Suppressor macrophage treated with lipopolysaccharide for 4 hours (primary cell): Measurements from ENCODE around the gene GPR55.

Experiments
- DNase-seq: peaks from one replicate; pipeline ENCODE4 v3.0.0-alpha.2; 2020

GPR55 gene

GRCh38 chr2:230914886-230915285, 10.2 kb downstream of the GPR55 start:
- DNase-seq: no peak

GRCh38 chr2:230913406-230914143, 11.5 kb downstream of the GPR55 start:
- DNase-seq: peak; percentile 65

DNA sequence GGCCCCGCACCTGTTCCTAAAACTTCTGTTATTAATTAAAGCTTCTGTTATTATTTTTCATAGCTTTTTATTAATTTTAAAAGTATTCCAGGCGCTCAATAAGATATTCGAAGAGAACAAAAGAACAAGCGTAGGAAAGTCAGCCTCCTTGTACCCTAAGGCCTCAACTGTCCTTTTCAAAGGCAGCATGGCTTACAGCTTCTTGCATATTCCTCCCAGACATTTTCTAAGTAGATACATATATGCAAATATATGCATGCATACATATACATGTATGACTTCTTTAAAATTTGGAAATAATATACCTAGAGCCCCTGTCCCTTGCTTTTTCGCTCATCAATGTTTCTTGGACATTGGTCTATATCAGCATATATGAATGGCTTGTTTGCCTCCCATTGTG, 12.3 kb downstream of the GPR55 start:
- no peak for DNase-seq

- DNase-seq: no peak
Measured at GRCh38 chr2:230912046-230912445, 13.0 kb downstream of the GPR55 start.

GRCh38 chr2:230910546-230911177, 14.4 kb downstream of the GPR55 start:
- no peak for DNase-seq

DNA sequence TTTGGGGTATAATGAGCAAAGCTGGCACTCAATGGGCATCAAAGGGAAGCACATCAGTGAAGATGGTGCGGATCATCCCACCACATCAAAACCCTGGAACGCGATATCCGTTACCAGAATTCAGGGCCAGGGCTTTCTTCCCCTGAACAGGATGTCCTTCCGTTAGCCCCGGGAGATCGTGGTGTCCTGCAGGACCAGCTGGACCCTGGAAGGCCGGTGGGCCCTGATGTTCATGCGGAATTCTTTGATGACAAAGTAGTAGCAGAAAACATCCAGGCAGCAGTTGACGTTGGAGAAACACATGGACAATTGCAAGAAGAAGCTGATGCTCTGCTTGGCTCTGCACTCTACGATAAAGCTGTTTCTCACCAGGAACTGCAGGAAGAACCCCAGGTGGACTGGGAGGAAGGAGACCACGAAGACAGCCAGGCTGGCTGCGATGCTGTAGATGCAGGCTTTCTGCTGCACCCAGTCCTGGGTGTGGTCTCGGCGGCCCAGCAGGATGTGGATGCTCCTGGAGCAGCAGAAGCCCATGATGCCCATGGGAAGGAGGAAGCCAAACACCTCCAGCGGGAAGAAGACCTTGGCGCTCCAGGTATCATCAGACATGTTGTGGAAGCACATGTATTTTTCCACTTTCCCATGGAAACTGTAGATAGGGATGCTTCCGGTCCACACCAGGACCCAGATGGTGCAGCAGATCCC, 15.0 kb downstream of the GPR55 start:
- DNase-seq: no peak

DNA sequence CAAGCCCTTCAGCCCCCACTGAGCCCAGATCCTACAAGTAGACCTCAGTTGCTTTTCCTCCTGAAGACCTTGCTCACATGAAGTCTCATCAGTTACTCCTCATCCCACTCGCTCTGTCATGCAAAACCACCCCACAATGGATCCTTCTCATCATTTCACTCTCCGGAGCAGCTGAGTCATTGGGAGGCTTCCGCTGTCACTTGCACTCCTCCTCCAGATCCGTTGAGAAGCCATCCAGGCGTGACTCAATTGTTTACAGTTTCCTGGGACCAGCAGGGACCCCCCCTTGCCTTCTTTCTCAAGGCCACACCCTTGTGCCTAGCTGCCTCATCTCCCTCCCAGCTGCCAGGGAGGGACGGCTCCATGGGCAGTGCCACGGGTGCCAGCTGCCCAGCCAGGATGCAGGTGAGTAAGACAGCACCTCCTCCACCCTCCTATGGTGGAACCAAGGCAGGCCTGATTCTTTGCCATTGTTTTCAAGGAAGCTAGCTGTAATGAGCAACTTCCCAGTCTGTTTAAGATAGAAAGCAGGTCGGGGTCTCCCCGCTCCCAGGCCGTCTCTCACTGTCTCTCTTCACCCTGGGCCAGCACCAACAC, 16.3 kb downstream of the GPR55 start:
- peak; percentile 84 for DNase-seq

DNA sequence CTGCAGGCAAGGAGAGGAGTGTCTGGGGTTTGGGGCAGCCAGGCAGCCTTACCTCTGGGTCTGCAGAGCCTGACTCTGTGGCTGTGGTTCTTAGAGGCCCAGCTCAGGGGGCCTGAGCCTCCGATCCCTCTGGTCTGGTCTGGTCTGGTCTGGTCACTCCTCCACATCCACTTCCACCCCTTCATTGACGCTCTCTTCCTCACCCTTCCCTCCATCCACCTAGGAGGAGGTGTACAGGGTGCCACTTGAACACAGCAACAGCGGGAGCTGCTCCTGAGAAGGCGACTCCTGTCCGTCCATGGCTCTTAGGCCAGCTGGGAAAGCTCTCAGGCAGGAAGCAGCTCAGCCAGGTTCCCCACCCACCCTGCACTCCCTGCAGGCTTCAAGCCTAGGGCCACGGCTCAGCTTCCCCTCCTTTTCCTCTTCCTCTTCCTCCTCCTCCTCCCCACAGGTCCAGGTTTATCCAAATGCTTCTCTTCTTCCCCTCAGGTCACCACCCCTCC, 16.9 kb downstream of the GPR55 start:
- no peak for DNase-seq

DNA sequence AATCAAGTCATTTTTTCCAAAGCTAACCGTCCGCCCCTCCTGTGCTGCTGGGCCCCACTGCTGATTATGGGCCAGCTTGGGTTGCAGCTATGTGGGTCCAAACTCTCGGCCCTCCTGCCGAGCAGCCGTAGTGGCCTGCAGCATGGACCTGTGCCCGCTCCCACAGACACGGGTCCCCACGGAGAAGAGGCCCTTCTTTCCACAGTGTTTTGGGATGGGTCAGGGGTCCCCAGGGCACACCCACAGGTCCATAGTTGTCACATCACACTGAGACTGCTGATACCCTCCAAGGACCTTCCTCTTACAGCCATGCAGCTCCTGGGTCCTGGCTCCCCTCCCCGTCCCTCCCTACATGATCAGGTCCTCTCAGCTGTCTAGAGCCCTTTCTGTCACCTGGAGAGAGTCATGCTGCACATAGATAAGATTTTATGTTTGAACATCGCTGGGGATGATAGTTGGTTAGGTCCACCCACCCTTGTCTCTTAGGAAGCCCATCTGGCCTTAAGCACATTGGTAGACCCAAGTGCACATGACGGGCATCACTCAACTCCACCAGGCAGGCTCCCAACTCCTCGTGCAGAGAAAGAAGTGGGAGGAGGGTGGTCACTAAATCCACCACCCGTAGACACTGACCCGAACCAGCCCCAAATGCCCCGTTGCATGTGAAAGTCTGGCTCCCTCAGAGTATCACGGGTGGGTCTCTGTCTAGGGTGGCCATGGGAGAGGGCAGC, 17.5 kb downstream of the GPR55 start:
- DNase-seq: no peak

DNA sequence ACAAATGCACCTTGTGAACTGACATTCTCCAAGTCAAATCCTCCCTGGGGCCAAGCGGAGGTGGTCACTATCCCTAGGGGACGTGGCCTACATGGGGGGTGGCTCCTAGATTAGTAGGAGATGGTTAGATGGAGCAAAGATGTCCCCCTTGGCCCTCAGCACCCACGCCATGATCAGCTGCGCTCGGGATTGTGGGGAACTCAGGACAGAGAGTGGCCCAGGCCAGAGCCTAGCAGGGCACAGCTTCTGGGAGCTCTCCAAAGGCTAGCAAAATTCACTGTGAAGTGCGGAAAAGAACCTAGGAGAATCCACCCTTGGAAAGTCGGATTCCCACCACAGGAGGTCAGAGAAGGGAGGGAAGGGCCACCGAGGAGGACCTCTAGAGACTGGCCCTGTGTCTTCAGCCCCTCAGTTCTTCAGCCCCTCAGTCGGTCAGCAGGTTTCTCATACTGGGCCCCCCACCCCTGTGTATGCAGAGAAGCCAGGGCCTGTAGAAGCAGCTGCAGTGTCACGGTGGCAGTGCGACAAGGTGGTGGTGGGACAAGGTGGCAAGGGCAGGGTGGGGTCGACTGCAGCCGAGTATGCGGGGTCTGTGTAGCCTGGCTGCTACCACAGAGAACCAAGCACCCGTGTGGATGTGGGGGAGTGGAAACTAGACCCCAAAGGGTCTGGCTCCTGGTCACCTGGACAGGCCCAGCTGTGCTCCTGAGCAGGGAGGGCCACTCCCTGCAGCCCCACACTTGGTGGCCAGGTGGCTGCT, 18.4 kb downstream of the GPR55 start:
- DNase-seq: no peak

DNA sequence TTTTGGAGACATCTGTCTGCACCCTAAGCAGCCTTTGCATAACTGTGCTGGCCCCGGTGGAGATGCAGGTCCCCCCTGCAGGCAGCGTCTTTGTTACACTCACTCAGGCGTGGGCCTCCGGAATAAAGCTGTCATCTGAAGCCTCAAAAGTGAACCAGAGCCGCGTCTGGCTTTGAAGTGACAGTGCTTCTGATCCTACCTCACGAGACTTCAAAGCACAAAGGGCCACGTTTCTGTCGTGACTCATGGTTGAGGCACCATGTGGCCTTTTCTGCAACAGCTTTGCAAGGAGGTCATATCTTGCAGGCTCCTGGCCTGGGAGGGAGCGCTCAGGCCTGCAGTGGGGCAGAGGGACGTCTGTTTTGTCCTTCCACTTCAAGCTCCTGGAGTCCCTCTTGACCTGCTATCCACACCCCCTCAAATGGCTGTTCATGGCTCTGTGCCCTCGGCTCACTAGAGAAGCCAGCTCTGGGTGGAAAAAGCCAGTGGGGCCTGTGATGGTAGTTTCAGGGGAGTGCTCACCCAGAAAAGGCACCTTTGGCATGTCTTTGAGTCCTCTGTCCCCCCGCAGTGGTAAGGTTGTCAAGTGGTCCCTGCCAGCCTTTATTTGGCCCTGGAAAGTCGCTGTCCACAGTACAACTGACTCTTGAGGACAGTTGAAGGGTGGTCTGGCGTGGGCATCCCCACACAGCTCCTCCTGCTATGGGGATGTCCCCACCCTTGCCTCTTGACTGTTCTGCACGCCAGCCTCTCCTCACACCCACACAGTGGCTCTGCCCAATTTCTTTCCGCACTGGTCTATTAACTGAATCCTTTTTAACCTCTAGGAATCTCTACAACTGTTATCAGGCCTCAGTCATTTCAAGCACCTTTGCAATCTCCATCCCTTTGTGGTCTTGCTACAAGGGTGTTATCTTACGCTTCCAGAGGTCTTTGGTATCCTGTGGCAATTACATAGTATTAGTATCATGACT, 19.3 kb downstream of the GPR55 start:
- DNase-seq: no peak

- DNase-seq: no peak
Measured at GRCh38 chr2:230904856-230905447, 20.1 kb downstream of the GPR55 start.

- DNase-seq: no peak
Measured at GRCh38 chr2:230903231-230904150, 21.6 kb downstream of the GPR55 start.

DNA sequence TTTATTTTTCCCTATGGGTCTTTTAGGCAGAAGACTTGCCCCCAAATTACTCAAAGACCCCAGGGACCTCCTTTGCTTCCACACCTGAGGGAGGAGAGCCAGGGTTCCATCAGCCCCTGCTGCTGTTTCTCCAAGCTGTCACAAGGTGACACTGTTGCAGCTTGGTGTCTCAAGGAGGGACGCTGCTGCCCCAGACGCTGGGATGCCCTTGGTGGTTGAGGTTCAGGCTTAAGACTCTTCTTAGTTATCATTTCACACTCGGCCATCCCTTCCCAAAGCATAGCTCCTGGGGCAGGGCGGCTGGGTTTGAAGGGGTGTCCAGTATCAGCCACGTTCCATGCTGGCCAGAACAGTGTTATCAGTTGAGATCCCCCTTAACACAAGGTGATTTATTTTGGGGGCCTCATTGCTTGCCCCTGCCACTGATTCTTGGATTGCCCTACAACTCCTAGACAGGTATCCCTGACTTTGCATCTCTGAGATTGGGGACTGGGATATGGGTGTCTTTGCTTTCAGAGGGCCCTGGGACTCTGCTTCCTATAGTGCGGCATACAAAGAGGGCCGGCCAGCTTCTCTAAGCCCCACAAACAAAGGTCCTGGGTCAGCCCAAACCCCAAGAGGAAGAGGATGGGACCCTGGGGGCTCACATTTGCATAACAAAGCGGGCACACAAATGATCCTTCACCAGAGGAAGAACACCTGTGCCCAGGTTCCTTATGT, 22.7 kb downstream of the GPR55 start:
- peak; percentile 75 for DNase-seq

DNA sequence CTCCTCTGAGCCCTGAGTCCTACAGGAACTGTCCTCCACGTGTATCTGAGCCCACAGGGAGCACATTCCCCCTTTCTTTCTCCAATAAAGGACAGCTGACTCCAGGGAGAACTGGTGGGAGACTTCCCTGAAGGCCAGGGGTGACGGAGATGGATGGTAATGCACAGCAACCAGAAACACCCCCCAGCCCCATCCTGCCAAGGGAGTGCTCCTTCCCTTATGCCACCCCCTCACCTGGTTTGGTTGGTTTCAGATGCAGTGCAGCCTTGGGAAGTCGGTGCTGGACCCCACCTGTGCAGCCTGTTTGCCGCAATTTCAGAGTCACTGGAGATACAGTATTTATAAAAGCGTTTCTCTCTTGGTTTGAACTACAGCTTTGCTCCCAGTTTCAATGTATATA, 24.0 kb downstream of the GPR55 start:
- no peak for DNase-seq

DNA sequence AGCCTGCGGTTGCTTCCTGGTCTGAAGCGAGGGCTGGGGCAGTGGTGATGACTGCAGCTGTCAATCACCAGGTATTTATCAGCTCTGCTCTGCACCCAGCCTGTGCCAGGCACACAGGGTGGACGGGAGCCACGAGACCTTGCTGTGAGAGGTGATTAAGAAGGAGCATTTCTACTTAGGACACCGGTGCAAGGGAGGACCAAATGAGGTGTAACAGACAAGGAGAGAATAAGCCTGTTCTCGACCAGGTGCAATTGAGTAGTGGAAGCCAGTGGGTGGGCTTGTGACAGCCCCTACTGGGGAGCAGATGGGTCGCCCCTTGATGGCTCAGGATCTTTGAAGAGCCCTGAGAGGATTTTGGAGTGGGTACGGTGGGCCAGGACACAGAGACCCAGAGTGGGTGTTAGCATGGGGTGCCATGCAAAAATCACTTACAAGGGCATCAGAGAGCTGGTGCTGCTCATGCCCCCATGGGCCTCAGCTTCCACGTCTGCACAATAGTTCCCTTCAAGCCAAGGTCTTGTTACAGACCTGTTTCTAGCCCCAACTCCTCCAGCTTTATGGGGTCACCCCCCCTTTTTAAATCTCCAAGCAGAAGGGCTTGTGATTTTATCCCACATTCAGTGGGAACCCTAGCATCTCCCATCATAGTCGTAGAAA, 24.6 kb downstream of the GPR55 start:
- no peak for DNase-seq

GRCh38 chr2:230899786-230900185, 25.3 kb downstream of the GPR55 start:
- DNase-seq: no peak

GRCh38 chr2:230899287-230899686, 25.8 kb downstream of the GPR55 start:
- no peak for DNase-seq
